Inflammatory macrophage (primary cell): Measurements from ENCODE around the gene FNDC3A.

ENCODE experiments used
- DNase-seq, 2 donors: peaks; one replicate each; pipeline ENCODE4 v3.0.0-alpha.2; 2020 to 2022
- total RNA-seq, 18 experiments: gene quantifications; one replicate each; lab custom pipeline; 2026; ENCODE audit warnings: mixed read lengths in 6 of 18, inconsistent platforms in 2 of 18; lab: John Stamatoyannopoulos, UW

The FNDC3A gene, protein sequence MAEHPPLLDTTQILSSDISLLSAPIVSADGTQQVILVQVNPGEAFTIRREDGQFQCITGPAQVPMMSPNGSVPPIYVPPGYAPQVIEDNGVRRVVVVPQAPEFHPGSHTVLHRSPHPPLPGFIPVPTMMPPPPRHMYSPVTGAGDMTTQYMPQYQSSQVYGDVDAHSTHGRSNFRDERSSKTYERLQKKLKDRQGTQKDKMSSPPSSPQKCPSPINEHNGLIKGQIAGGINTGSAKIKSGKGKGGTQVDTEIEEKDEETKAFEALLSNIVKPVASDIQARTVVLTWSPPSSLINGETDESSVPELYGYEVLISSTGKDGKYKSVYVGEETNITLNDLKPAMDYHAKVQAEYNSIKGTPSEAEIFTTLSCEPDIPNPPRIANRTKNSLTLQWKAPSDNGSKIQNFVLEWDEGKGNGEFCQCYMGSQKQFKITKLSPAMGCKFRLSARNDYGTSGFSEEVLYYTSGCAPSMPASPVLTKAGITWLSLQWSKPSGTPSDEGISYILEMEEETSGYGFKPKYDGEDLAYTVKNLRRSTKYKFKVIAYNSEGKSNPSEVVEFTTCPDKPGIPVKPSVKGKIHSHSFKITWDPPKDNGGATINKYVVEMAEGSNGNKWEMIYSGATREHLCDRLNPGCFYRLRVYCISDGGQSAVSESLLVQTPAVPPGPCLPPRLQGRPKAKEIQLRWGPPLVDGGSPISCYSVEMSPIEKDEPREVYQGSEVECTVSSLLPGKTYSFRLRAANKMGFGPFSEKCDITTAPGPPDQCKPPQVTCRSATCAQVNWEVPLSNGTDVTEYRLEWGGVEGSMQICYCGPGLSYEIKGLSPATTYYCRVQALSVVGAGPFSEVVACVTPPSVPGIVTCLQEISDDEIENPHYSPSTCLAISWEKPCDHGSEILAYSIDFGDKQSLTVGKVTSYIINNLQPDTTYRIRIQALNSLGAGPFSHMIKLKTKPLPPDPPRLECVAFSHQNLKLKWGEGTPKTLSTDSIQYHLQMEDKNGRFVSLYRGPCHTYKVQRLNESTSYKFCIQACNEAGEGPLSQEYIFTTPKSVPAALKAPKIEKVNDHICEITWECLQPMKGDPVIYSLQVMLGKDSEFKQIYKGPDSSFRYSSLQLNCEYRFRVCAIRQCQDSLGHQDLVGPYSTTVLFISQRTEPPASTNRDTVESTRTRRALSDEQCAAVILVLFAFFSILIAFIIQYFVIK
- 89.4 to 397 (median 195) reads per million in 18 experiments for total RNA-seq

GRCh38 chr13:48975856-48976575, at the start of gene FNDC3A:
Gene FNDC3A, plus strand, starts transcription at chr13:48975912. Its CDS starts 30,279 bp downstream, at chr13:49006191.
- DNase-seq = peak; percentile 71 to 82

GRCh38 chr13:48928757-48929430, 46.8 kb upstream of the FNDC3A start:
- DNase-seq = no peak

DNA sequence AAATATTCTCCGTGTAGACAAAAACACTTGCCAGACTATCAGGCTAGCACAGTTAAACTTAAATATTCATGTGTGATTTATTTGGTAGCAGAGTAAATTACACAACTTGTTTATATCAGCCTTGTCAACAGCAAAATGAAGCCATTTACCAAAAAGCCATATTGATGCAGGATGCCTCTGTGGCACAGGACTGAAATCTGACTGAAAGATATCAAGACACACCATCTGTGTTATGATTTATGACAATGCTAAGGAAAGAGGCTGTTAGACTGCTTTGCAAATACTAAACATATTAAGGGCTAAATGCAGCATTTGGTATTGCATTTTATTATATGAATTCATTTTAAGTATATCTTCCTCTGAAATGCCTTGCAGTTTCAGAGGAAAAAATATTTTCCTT, 44.8 kb upstream of the FNDC3A start:
- DNase-seq = no peak

GRCh38 chr13:48938308-48938943, 37.3 kb upstream of the FNDC3A start:
- DNase-seq = no peak

GRCh38 chr13:48939728-48940127, 36.0 kb upstream of the FNDC3A start:
- no peak for DNase-seq

DNA sequence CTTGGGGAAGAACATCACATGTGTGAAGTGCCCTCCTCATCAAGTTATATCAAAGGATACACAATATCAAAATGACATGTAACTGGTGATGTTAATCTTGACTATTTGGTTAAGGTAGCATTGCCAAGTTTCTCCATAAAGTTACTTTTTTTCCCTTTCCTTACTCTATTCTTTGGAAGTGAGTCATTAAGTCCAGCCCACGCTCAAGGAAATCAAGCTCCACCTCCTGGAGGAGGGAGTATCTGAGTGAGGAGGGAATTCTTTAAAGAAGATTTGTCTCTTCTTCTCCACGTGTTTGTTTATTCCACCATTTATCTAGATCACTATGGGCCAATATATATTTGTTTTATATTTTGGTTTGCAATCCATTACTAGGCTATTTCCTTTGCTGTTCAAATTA, 33.6 kb upstream of the FNDC3A start:
- DNase-seq = no peak

DNA sequence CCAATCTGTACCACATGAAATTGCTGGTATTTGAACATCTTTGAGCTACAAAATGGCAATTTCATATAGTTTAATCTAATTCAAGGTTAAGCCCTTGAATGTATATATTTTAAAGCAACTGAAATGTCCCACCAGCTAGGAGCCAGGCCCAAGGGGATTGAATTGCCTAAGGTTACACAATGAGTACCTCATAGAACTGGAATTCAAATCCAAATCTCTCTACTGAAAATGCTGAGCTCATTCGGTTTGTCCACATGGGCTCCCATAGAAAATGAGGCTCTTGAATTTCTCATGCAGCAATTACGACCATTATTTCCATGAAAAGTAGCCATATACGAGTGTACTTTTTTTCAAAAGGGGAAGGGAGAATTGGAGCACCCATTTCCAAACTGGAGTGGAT, 31.5 kb upstream of the FNDC3A start:
- DNase-seq = no peak

- no peak for DNase-seq
Measured at GRCh38 chr13:48945626-48946025, 30.1 kb upstream of the FNDC3A start.

- no peak for DNase-seq
Measured at GRCh38 chr13:48946163-48946562, 29.5 kb upstream of the FNDC3A start.

DNA sequence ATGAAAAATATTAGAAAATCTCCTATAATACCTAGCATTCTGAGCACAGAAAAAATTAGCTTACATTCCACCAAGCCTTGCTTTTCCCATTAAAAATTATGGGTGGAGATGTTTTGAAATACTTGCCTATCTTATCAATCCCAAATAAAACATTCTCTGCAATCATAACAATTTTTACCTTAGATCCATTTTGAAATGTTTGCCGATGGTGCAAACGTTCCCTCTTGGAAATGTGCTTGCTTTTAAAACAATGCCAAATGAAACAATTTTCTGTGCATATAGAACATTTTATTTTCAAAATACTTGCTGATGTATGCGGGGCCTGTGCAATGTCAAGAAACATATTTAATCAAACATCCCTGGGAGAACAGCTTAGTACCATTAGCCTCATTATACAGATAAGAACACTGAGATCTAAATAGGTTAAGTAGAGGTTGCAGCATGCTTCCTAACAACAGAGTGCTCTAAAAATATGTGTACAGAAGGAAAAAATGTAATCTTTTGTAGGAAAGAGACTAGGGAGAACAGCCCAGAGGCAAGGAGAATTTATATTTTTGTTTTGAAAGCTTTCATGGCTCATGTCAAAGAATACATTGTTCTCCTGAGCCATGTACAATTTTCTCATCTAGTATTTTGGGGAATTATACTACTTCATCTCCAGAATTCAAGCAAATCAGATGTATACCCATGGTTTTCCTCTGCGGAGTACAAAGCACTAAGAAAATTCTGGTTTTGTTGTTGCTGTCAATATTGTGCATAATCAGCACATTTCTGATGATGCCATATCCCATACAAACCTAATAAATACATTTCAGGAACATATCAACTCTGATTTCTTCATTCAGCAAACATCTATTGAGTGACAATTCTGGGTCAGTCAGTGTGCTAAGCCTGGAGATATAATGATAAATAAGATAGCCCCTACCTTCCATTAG, 25.9 kb upstream of the FNDC3A start:
- no peak for DNase-seq

DNA sequence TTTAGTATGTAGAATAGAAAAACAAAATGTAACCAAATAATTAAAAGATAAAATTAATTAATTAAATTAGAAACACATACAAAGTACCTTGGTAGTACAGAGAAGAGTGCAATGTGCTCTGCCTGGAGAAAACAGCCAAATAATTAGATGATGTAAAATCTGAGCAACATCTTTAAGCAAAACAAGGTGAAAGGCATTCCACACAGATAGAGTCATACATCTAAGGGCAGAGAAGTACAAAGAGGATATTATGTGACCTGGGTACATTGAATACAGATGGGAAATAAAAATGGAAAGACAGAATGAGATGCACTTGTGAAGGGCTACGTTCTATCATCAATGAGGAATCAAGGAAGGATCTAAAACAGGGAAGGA, 25.2 kb upstream of the FNDC3A start:
- no peak for DNase-seq

DNA sequence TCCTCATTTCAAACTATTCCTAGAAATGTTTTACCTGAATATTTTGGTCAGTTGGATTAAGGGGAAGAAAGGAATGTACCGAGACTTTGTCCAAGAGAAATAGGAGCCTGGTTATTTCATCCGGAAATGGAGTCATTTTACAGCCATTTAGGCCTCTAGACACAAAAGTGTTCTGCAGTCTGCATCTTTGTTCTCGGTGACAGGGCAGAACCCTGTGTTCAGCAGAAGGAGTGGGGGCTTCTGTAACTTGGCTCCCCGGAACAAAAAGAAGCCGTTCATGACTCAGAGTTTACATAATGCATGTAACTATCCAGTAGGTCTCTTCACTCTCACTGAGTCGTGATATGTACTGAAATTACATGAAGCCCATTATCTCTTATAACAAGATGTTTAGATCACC, 21.6 kb upstream of the FNDC3A start:
- no peak for DNase-seq

DNA sequence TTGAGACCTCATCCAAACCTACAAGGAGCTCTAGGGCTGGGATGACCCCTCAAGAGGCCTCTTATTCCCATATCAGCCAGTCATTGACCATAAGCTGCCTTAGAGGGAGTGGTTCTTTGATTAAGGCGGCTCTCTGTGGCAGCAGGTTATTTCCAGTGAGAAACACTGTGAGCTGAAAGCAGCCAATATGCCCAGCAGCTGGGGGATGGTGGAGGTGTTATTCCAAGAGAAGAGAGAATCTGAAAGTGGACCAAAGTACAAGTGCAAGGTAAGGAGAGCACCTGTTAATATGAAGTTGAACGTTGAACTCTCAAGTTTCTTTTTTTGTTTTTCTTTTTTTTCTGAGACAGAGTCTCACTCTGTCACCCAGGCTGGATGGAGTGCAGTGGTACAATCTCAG, 20.2 kb upstream of the FNDC3A start:
- DNase-seq = no peak

DNA sequence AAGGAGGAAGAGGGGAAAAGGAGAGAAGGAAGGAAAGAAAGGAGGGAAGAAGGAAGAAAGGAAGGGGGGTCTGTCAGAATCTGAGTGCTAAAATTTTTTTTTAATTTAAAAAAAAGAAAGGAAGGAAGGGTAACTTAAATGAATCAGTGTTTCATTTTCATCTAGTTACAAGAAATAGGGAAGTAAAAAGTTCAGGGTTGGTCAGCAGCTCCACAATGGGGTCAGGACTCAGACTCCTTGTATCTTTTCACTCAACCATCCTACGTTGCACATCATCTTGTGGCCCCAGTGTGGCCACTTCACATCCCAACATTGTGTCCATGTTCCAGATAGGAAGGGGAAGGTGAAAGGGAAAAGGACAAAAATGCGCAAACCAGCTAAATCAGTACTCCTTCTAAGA, 14.3 kb upstream of the FNDC3A start:
- no peak for DNase-seq

- DNase-seq = no peak
Measured at GRCh38 chr13:48962281-48962680, 13.4 kb upstream of the FNDC3A start.

- no peak for DNase-seq
Measured at GRCh38 chr13:48965736-48966135, 10.0 kb upstream of the FNDC3A start.

GRCh38 chr13:48969685-48970084, 6.0 kb upstream of the FNDC3A start:
- DNase-seq = no peak

GRCh38 chr13:48973845-48974431, 1.8 kb upstream of the FNDC3A start:
- DNase-seq = no peak

GRCh38 chr13:48975101-48975855, 434 bp upstream of the FNDC3A start:
- peak; percentile 27 to 62 for DNase-seq
